Hematopoietic multipotent progenitor cell treated with erythropoietin and hydrocortisone succinate and interleukin-3 and kit ligand, for 6 days (in vitro differentiated cells): Measurements from ENCODE around the gene ROGDI.

Experiments used
- DNase-seq: peaks from one replicate; pipeline ENCODE4 v3.0.0-alpha.2; 2015

Gene ROGDI

DNA sequence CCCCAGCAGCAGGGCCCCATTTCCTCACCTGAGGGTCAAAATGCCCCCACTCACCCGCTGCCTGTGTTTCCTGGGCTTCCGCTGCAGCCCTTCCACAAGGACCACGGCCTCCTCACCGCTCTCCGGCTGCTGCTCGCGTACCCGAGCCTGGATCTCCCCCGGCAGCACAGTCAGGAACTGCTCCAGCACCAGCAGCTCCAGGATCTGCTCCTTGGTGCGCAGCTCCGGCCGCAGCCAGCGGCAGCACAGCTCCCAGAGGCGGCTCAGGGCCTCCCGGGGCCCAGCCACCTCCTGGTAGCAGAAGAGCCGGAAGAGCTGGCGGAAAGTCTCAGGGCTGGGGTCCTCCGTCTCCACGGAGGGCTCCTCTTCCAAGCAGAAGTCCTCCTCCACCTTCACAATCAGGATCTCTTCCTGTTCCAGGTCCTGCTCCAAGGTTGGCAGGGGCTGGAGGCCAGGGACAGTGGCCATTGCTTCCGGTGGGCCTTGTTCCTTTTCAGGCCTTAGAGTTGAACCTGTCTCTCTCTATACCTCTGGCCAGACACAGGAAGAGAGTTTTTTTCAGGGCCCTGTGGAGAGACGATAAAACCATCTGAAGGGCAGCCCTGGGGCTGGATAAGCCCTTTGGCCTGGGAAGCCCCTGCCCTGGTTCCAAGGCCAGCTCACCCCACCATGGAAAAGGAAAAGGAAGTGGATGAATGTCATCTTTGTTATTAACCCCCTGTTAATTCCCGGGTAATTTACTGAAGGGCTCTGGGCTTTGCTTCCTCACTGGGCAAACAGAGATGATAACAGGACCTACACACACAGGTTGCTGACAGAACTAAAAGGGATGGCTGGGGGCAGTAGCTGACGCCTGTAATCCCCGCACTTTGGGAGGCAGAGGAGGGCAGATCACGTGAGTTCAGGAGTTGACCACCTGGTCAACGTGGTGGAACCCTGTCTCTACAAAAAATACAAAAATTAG is 36.6 kb downstream of the ROGDI start:
- DNase-seq, result no peak

GRCh38 chr16:4763791-4764190 is 38.6 kb downstream of the ROGDI start:
- no peak for DNase-seq

DNA sequence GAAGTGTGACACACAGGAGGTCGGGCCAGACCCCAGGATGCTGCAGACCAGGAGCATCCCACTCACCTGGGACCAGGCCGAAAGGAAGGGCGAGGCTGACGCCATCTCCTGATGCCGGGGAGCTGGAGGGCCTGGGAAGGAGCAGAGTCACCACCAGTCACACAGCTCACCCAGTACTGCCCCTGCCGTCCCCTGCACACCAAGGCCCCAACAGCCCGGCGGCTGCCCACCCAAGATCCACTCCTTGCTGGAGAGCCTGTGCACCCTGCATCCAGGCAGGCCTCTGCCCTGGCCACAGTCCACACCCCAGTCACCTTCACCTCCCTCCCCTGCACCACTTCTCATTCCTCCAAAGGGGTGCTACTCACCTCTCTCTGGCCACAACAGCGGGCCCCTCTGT is 40.2 kb downstream of the ROGDI start:
- DNase-seq, result no peak

DNA sequence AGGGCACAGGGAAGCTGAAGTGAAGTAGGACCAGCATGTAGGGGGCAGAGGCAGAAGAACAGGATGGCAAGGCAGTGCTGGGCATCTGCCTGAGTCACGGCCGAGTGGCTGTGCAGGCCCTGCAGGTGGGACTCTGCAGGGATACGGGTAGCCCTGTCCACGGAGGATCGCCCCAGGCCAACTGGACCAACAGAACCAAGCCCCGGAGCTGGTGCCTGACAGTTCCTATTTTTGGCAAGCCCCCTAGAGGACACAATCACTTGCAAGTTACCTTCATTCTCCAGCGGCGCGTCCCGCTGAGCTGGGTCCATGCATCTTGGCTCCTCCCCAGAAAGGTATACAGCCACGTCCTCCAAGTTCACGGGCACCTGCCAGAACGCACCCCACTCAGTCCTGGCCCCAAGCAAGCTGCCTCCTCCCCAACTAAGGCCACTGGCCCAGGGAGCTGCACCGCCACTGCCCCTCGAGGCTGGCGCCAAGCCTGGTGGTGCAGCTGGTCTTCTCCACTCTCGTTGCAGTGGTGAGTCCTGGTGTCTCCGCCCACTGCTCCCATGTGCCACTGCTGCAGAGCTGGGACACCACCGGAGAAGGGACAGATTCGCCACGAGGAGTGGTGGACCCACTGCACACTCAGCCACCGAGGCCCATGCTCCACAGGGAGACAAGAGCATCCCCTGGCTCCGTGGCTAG is 42.1 kb downstream of the ROGDI start:
- DNase-seq, result no peak

DNA sequence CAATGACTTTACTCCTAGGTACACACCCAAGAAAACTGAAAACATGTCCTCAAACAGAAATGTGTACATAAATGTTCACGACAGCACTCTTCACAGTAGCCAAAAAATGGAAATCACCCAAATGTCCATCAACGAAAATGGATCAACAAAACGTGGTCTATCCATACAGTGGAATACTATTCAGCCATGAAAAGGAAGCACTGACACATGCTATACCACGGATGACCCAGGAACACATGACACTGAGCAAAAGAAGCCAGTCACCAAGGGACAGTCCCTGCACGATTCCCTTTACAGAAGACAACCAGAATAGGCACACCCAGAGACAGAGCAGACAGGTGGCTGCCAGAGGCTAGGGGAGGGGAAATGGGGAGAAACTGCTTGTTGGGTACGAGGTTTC is 46.7 kb downstream of the ROGDI start:
- no peak for DNase-seq

DNA sequence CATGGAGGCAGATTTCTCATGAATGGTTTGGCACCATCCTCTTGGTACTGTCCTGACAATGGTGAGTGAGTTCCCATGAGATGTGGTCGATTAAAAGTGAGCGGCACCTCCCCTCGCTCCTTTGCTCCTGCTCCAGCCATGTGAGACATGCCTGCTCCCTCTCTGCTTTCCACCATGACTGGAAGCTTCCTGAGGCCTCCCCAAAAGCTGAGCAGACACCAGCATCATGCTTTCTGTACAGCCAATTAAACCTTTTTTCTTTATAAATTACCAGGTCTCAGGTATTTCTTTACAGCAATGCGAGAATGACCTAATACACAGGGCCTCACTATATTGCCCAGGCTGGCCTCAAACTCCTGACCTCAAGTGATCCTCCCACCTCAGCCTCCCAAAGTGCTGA is 47.6 kb downstream of the ROGDI start:
- DNase-seq, result no peak

DNA sequence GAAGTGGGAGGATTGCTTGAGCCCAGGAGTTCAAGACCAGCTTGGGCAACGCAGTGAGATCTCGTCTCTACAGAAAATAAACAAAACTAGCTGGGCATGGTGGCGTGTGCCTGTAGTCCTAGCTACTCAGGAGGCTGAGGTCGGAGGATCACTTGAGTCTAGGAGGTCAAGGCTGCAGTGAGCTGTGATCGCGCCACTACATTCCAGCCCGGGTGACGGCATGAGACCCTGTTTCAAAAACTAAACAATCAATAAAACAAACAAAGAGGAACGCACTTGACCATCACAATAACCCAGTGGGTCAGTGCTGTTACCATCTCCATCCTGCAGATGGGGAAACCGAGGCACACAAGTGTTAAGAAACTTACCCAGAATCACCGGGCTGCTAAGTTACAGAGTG is 49.2 kb downstream of the ROGDI start:
- DNase-seq, result no peak

- DNase-seq, result no peak
Observed at GRCh38 chr16:4752351-4753100, 49.9 kb downstream of the ROGDI start.

- DNase-seq, result no peak
Observed at GRCh38 chr16:4750896-4751295, 51.5 kb downstream of the ROGDI start.

GRCh38 chr16:4749700-4750257 is 52.7 kb downstream of the ROGDI start:
- no peak for DNase-seq

GRCh38 chr16:4748682-4749411 is 53.6 kb downstream of the ROGDI start:
- no peak for DNase-seq

DNA sequence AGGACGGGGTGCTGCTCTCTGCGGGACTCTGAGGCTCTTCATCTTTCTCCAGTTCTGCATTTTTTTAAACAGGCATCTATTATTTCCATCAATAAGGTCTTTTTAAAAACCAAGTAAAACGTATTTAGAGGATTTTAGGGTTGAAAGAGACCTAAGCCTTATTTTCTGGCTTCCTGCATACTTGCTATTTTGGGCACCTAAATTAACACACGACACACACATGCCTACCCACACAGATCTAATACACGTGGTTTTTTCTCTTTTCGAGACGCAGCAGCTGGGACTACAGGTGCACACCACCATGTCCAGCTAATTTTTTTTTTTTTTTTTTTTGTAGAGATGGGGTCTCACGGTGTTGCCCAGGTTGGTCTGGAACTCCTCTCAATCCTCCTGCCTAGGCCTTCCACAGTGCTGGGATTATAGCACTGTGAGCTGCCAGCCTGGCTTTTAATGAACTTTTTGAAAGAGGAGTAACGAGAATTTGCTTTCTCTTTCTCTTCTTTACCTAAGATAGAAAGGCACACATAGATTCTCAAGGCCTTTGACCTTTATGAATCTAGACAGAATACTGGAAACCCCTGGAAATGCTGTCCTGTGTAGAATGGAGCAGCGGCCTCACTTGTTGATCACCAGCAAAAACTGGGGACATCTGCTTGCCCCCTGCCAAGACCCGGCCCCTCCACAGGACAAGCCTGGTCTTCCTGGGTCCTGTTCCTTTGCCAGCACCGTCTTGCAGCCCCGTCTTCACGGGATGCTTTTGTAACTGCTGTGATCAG is 54.3 kb downstream of the ROGDI start:
- DNase-seq, result no peak

DNA sequence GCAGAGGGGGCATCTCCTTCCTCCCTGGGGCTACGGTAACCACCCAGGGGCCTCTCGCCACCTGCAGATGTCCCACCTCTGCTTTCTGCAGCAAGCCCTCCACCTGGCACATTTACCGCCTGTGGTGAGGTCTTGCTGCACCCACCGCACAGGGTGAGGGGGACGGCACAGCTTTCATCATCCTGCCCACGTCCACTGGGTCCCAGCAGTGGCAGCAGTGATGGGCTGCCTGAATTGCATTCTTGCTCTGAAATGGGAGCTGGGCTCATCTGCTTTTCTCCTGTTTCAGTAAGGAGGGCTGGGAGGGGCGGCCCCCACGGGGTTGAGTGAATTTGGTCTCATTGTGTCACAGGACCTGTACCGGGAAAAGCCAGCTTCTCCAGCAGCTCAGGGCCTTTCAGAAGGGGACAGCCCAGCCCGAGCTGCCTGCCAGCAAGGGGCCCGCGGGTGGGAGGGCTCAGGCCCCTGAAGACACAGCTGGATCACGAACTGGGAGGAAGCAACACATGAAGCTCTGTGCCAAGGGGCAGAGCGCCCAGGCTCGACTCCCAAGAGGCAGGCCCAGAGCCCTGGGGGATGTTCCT is 55.4 kb downstream of the ROGDI start:
- no peak for DNase-seq
